ENCODE measurements around the gene NANOS1. TPM values are rescaled to one million over a fixed set of nuclear protein-coding genes. Genes with fewer than 3 reads are reported as not detected.

Gene NANOS1
- total and polyA plus RNA-seq, 9 of the 15 experiments (the other 6 are each of a cell fraction or from before 2014, with no cell fraction given) = 0.14 to 1.6 (median 0.83) TPM; not detected in 1

DNA sequence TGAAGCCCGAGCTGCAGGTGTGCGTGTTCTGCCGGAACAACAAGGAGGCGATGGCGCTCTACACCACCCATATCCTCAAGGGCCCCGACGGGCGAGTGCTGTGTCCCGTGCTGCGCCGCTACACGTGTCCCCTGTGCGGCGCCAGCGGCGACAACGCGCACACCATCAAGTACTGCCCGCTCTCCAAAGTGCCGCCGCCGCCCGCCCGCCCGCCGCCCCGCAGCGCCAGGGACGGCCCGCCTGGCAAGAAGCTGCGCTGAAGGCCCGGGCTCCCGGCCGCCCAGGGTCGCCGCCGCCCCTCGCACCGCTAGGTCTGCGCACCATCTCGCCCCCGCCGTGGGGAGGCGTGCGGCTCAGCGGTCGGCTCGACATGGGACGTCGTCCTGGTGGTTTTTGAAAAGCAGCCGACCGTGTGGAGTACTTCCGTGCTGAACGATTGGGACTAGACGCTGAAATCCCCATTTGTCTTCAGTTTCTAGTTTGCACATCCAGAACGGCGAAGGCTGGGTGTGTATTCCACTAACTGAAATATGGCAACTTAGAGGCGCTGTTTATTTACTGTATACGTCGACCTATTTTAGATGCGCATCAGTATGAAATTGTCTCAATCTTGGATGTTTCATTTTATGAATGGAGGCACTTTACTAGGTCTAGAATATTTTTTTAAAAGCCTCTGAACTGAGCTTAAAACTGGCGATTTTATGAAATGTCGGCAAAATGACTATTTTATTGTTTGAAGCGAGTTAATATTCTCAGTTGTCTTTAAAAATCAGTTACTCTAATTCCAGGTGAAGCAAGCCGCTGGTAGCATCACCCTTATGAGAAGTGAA, 1.1 kb downstream of the NANOS1 start (continued):
- TF ChIP-seq, protein P1, sequence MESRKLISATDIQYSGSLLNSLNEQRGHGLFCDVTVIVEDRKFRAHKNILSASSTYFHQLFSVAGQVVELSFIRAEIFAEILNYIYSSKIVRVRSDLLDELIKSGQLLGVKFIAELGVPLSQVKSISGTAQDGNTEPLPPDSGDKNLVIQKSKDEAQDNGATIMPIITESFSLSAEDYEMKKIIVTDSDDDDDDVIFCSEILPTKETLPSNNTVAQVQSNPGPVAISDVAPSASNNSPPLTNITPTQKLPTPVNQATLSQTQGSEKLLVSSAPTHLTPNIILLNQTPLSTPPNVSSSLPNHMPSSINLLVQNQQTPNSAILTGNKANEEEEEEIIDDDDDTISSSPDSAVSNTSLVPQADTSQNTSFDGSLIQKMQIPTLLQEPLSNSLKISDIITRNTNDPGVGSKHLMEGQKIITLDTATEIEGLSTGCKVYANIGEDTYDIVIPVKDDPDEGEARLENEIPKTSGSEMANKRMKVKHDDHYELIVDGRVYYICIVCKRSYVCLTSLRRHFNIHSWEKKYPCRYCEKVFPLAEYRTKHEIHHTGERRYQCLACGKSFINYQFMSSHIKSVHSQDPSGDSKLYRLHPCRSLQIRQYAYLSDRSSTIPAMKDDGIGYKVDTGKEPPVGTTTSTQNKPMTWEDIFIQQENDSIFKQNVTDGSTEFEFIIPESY (CRISPR knock-in tag; IDR thresholded peaks at IDR 0.05) = no peak
- TF ChIP-seq ZNF551 (CRISPR knock-in tag; IDR thresholded peaks at IDR 0.05) (no peak), HDAC8 (tag; IDR thresholded peaks at IDR 0.05) (no peak), PRDM10 (IDR thresholded peaks at IDR 0.05; ENCODE audit: partially characterized antibody) (no peak), TEAD1 (CRISPR knock-in tag; IDR thresholded peaks at IDR 0.05) (no peak), ATF7 (IDR thresholded peaks at IDR 0.05) (no peak)
- TF ChIP-seq, protein P2, sequence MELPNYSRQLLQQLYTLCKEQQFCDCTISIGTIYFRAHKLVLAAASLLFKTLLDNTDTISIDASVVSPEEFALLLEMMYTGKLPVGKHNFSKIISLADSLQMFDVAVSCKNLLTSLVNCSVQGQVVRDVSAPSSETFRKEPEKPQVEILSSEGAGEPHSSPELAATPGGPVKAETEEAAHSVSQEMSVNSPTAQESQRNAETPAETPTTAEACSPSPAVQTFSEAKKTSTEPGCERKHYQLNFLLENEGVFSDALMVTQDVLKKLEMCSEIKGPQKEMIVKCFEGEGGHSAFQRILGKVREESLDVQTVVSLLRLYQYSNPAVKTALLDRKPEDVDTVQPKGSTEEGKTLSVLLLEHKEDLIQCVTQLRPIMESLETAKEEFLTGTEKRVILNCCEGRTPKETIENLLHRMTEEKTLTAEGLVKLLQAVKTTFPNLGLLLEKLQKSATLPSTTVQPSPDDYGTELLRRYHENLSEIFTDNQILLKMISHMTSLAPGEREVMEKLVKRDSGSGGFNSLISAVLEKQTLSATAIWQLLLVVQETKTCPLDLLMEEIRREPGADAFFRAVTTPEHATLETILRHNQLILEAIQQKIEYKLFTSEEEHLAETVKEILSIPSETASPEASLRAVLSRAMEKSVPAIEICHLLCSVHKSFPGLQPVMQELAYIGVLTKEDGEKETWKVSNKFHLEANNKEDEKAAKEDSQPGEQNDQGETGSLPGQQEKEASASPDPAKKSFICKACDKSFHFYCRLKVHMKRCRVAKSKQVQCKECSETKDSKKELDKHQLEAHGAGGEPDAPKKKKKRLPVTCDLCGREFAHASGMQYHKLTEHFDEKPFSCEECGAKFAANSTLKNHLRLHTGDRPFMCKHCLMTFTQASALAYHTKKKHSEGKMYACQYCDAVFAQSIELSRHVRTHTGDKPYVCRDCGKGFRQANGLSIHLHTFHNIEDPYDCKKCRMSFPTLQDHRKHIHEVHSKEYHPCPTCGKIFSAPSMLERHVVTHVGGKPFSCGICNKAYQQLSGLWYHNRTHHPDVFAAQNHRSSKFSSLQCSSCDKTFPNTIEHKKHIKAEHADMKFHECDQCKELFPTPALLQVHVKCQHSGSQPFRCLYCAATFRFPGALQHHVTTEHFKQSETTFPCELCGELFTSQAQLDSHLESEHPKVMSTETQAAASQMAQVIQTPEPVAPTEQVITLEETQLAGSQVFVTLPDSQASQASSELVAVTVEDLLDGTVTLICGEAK (IDR thresholded peaks at IDR 0.05) = no peak
- TF ChIP-seq, protein P2 (CRISPR knock-in tag; IDR thresholded peaks at IDR 0.05) = no peak
